ENCODE data around the gene SPX.

SPX gene

GRCh38 chr12:21526053-21526452 lies at the start of gene SPX:
Gene SPX, plus strand, starts transcription at chr12:21526296. Its CDS starts 177 bp downstream, at chr12:21526473.
- no peak for FAIRE-seq

GRCh38 chr12:21476949-21477348 lies 49.1 kb upstream of the SPX start:
- no peak for FAIRE-seq

- FAIRE-seq: no peak
Observed at GRCh38 chr12:21478756-21479455, 47.2 kb upstream of the SPX start.

- FAIRE-seq: no peak
Observed at GRCh38 chr12:21483531-21483930, 42.6 kb upstream of the SPX start.

- no peak for FAIRE-seq
Observed at GRCh38 chr12:21485998-21486397, 40.1 kb upstream of the SPX start.

GRCh38 chr12:21499765-21500164 lies 26.3 kb upstream of the SPX start:
- FAIRE-seq: no peak

- FAIRE-seq: no peak
Observed at GRCh38 chr12:21500786-21501257, 25.3 kb upstream of the SPX start.

- peak; percentile 97 for FAIRE-seq
Observed at GRCh38 chr12:21501258-21502163, 24.6 kb upstream of the SPX start, which contains the start of the genes GOLT1B and RECQL. Gene GOLT1B, plus strand, starts transcription at chr12:21501789. Its CDS starts 135 bp downstream, at chr12:21501924. Gene RECQL, minus strand, starts transcription at chr12:21501635. Its CDS starts 2,065 bp downstream, at chr12:21499570.

GRCh38 chr12:21502164-21502496 lies 24.0 kb upstream of the SPX start:
- no peak for FAIRE-seq

GRCh38 chr12:21502872-21503271 lies 23.2 kb upstream of the SPX start:
- no peak for FAIRE-seq

- peak; percentile 21 for FAIRE-seq
Observed at GRCh38 chr12:21505888-21506287, 20.2 kb upstream of the SPX start.

- FAIRE-seq: no peak
Observed at GRCh38 chr12:21507849-21508248, 18.2 kb upstream of the SPX start.

- FAIRE-seq: no peak
Observed at GRCh38 chr12:21509768-21510167, 16.3 kb upstream of the SPX start.

GRCh38 chr12:21516281-21516680 lies 9.8 kb upstream of the SPX start:
- FAIRE-seq: peak; percentile 39

GRCh38 chr12:21518451-21518850 lies 7.6 kb upstream of the SPX start:
- FAIRE-seq: no peak

- FAIRE-seq: no peak
Observed at GRCh38 chr12:21521541-21521940, 4.6 kb upstream of the SPX start.

GRCh38 chr12:21523148-21523547 lies 2.9 kb upstream of the SPX start:
- FAIRE-seq: no peak

- no peak for FAIRE-seq
Observed at GRCh38 chr12:21526721-21527345, 737 bp downstream of the SPX start.

- no peak for FAIRE-seq
Observed at GRCh38 chr12:21527451-21528180, 1.5 kb downstream of the SPX start.

GRCh38 chr12:21528953-21529352 lies 2.9 kb downstream of the SPX start:
- FAIRE-seq: no peak

GRCh38 chr12:21529456-21529855 lies 3.4 kb downstream of the SPX start:
- FAIRE-seq: no peak

- FAIRE-seq: no peak
Observed at GRCh38 chr12:21538061-21538653, 12.1 kb downstream of the SPX start.

Data from A204.1 (cell line).